Stimulated activated CD4-positive, alpha-beta T cell treated with anti-CD3 and anti-CD28 coated beads, Interleukin-1b, Interleukin-23, amount 100 ng/mL, for 1 hour (primary cell): ENCODE results near the gene CRHBP.

Experiments used
- DNase-seq, 2 donors: peaks; one replicate each; pipeline ENCODE4 v3.0.0-alpha.2; 2020; ENCODE audit warnings: low read depth in 2 of 2

The CRHBP gene

DNA sequence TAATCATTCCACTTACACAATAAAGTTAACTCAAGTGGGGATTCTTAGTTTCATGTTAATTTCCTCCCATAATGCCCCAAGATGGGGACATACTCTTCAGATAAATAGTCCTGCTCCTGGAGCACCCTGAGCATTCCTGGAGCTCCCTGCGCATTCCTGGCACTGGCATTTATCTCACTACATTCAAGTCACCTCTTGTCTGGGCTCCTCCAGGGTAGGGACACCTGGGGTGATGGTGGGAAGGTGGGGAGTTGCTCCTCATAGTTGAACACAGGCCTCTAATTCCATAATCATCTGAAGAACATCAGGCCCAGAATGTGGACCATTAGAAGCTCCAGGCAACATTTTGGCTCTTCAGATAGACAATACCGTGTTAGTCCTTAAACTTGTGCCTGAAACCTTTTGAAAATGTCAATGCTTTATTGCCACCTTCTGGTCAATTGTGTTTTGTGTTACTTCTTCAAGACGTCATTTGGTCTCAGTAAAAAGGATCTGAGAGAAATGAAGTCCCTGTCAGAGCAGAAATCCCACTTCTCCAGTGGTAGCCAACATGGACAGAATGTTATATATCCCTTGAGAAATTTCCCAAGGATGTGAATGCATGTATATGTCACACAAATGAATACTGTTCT lies 63.2 kb downstream of the CRHBP start:
- no peak for DNase-seq

DNA sequence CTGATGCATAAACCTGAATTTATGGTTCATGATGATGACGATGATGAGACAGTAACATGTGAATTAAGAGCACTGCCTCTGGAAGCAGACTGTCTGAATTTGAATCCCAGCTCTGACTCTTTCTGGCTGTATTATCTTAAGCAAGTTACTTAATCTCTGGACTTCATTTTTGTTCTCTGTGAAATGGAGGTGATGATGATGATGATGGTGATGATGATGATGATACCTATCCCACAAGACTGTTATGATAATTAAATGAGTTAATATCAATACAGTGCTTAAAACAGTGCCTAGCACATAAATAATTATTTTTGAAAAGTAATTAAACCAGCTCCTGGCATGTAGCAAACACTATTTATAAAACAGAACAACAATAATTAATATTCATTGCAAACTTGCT lies 64.1 kb downstream of the CRHBP start:
- DNase-seq, result no peak

DNA sequence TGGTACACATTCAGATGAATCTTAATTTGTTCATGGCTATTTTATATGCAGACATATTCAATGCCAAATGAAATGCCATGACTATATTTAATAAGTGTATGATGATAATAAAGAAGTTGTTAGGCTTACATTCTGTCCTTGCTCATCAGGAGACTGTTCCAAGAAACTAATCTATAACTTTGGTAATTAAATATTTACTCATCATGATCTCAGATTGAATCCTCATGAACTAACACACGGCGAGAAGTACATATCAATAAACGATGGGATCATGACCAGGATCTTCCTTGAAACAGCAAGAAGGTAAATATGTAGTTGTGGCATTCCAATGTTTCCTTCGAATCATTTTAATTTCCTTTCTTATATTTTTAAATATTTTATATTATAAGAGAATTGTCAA lies 64.8 kb downstream of the CRHBP start:
- DNase-seq, result no peak
